CD1c-positive myeloid dendritic cell (primary cell): Measurements from ENCODE around the gene MAP3K5.
A peak's percentile ranks its signal among the peaks of the same experiment; 100 is the strongest.

Experiments
- DNase-seq: peaks from one replicate; pipeline ENCODE4 v3.0.0-alpha.2; 2016; ENCODE audit errors: extremely low spot score

Gene MAP3K5

DNA sequence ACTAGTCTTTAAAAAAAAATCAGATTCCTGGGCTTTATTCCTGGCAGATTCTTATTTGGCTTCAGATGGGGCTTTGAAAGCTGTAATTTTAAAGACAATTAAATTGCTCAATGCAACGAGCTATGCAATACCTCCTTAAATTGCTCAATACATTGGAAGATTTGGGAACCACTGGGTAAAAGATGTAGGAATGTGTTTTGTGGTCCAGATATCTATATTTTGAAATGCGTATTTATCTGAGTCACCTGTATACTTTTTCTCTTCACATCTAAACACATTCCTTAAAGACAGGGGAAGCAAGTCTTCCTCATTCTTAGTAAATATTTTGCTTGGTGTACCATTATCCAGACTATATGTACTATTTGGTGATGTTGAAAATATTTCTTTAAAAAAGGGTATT, 212.5 kb downstream of the MAP3K5 start:
- no peak for DNase-seq

DNA sequence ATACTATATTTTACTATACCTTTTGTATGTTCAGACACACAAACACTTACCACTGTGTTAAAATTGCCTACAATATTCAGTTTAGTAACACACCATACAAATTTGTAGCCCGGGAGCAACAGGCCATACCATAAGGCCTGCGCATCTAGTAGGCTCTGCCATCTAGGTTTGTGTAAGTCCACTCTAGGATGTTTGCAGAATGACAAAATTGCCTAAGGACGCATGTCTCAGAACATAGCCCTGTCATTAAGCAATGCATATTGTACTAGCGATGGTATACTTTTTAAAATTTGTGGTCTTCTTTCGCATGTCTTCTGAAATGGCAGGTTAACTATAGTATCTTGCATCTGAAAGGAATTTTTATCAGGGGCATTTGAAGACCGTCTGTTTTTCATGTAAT, 215.5 kb downstream of the MAP3K5 start:
- DNase-seq = no peak

DNA sequence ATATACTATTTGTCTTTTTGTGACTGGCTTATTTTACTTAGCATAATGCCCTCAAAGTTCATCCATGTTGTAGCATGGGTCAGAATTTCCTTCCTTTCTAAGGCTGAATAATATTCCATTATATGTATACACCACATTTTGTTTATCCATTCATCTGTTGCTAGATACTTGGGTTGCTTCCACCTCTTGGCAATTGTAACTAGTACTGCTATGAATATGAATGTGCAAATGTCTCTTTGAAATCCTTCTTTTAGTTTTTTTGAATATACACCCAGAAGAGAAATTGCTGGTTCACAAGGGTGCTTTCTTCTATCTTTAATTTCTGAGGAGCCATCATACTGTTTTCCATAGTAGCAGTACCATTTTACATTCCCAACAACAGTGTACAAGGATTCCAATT, 220.8 kb downstream of the MAP3K5 start:
- no peak for DNase-seq

DNA sequence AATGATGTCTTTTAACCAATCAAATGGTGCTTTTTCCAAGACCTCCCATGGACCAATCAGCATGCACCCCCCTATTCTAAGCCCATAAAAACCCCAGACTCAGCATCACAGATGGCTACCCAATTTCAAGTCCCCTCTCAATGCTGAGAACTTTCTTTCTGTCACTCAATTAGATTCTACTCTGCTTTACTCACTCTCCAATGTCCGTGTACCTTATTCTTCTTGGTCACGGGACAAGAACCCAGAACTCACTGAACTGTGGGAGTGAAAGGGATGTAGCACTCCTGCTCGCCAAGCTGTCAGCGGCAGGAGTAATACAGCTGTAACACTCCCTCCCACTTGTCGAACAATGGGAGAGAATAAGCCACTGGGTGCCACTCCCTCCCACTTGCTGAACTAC, 221.2 kb downstream of the MAP3K5 start:
- DNase-seq = no peak

DNA sequence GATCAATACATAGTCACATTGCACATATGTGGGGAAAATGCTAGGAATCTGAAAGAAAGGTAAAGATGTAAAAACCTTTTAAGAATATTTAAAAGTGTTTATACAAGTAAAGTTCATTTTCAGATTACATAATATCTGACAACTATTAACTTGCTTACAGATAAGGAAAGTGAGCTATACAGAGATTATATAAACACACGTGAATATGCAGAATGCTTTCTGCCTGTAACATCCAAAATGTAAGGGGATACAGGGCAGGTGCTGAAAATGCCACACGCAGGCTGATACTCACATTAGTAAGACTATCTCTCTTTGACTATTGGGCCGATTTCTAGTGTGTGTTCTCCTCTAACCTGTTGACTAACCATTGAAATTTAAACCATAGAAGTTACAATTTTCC, 224.1 kb downstream of the MAP3K5 start:
- no peak for DNase-seq

DNA sequence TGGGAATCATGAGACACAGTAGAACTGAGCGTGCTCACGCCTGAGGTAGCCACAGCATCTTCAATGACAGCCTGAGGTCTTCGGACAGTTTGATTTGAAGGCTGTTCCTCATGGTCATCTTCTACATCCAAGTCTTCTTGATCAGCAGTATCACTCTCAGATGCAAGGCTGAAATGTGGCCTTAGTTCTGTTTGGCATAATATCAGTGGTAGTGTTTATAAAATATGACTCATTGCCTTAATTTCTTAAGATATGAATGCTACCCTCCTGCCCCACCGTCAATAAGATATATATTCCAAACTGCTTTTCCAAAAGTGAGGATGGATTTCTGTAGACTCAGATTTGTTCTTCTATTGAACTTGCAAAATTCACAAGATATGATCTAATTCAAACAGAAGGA, 224.6 kb downstream of the MAP3K5 start:
- DNase-seq = no peak

DNA sequence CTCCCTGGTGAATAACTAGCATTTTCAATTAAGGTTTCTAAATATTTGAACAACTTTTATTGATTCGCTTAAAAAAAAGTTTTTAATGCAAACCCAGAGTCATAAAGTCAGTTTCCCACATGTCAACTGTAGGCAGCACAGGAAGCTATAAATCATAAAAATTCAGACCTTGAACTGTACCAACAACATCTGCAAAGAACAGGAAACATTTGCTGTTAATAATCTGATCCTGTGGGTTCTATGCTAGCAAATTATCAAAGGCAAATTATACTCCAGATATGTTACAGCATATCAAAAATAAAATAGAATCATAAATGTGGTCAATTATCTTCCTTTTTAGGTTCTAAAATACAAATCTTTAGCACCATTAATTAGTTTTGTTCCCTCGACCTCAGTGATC, 225.4 kb downstream of the MAP3K5 start:
- no peak for DNase-seq

DNA sequence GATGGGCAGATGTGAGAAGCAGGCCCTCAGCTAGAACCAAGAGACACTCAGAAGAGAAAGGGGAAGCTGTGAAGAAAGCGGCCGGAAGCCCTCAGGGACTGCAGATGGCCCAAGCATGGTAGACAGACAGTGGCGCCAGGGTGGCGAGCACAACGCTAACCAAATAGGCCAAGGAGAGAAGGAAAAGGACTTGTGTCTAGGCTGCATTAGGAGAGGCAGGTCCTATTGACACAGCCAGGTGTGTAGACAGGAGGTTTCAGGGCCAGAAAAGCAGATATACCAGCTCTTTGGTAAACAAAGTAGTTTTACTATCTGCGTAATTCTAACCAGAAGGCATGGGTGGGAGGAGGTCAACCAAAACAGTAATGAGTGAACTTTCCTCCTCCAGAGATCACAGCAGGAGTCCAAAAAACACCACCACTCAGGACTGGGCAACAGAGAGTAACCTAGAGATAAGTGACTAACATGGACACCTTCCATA, 226.2 kb downstream of the MAP3K5 start:
- peak; percentile 14 for DNase-seq

DNA sequence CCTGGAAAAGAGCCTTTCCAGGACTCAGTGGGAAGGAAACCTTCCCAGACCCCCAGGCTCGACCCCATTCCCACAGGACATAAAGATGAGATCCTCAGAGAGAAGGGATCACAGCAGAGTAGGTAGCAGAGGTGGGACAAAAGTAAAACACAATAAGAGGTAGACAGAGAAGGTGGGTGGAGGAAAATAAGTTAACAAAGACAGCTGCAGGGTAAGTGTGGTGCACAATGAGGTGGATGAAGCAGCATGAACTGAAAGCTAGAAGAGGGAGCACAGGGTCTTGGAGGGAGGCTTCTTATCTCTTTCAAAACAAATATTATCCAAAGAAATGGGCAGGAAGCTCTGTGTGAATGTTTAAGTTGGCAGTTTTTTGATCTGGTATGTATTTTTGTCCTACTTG, 228.1 kb downstream of the MAP3K5 start:
- no peak for DNase-seq

DNA sequence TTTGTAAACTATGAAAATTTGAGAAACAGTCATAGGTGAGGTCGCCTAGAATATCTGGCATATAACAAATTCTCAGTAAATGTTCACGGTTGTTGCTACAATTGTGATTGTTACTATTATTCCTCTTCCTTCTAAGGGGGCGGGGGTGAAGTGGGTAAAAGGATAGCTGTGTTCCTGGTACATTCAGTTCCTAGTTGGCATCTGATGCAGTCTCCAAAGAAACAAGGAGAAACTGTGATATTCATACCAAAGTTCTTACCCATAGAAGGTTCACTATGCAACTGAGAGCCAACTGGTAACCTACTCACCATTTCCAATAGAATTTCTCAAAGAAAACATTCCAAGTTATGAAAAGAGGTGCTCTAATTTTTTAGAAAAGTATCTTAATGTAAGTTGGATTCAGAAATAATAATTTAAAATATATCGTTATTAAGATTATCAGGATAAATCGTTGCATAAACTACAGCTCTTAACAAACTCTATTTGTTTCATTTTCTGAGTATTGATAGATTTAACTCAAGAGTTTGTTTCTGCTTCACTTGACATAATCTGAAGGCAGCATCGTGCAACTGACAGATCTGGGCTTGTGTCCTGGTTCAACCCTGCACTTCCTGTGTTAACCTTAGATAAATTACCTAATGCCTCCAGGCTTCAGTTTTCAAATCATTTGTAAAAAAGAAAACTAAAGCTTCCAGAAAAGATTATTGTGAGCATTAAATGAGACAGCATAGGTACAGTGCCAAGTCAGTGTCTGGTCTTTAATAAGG, 228.7 kb downstream of the MAP3K5 start:
- DNase-seq = no peak

DNA sequence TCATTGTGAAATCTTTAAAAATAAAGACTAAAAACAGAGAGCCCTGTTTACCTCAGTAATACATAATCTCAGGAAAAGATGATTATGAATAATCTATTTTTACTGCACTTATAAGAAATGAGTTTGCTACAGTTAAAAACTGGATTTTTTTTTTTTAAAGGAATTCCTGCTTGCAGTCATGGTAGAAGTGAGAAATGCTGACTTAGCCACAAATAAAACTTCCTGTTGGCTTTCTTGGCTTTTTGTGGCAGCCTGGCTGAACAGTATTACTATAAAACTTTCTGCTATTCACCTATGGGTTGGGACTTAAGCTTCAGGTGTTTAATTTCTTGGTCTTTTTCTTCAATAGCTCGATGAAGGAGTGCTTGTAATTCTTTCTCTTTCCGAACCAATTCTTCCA, 230.1 kb downstream of the MAP3K5 start:
- no peak for DNase-seq

DNA sequence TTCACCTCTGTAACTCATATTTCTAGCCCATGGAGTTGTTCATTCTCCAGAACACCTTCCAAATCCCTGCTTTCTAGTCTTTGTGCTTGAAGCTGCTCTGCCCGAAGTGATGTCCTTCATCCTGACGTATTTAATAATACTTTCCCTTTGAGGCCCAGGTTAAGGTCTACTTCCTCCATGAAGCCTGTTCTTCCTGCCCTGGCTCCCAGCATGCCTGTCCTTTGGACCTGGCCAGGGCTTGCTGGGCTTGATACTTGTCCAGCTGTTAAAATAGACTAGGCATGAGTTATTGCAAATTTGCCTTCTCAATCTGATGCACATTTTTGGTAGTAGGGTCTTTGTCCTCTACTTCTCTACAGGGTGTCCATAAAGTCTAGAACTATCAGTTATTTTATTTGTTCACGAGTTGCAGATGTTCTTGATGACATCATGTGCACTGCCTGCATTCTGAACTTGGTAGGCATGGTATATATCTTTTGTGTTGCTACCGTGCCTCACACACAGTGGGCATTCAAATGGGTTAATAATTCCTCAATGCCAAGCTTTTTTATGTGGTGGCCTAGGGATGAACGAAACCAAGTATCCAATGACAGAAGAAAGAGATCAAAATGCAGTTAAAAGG, 239.0 kb downstream of the MAP3K5 start:
- no peak for DNase-seq

DNA sequence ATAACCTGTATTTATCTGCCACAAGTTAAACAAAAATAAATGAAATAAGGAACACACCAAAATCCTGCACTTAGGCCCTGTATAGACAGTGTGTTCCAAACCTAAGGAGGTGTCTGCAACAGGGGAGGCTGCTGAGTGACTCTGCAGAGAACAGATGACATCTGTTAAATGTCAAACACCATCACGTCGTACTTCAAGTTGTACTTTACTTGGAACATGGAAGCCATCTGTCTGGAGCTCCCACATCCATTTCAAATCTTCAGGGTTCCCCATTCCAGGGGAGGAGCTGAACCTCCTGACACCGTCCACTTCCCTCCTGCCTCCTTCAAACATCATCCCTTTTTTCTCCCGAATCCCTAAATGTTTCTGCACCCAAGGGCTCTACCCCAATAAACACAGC, 240.2 kb downstream of the MAP3K5 start:
- DNase-seq = no peak

DNA sequence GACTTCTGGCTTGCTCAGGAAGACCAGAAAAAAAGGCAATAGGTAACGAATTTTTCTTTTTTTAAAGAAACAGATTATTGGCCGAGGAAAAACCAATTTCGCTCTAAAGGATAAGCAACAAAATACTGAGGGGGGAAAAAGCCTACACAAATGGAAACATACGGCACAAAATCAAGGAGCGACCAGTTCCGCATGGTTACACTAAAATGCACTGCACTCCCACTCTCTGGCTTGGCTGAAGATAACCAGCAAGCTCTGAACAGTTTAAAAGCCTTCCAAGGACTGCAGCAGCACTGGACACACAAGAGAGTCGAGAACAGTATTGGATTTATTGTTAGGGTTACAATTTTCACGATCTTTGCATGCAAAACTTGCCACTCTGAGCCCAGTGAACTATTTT, 241.2 kb downstream of the MAP3K5 start:
- no peak for DNase-seq

DNA sequence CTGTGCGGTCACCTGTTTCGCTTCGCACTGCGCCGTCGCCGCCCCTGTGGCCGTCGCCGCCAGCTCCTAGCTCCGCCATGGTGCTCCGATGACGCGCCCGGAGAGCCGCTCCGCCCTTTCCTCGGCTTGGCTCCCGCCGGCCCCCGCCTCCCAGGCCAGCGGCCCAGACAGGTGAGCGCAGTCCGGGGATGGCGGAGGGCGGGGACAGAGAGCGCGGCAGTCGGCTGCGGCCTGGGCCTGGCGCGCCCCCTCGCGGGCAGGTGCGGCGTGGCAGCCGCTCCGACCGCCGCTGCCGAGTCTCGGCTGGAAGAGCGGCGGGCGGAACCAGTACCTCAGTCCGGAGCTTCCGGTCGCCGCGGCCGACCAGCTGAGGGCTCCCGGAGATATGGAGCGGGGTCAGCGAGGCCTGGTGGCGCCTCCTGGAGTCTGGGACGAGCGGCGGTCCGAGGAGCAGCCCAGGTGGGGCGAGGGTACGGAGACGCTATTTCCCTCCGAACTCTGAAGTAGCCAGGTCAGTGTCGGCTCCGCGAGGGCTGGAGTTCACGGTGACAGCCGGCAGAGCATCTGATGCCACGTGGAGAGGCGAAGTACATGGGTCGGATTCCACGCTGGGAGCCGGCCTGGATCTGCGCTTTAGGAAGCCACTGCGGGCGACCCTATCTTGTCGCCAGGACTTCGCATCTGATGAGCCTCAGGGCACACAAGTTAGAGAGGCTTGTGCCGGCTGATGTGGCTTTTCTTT, 241.8 kb downstream of the MAP3K5 start, which contains the start of gene MAP7:
Gene MAP7 (minus strand): TSS at position 93 of the 742 bp plus-strand sequence. CDS start 14 bp downstream, at position 79.
- DNase-seq = peak; percentile 55

DNA sequence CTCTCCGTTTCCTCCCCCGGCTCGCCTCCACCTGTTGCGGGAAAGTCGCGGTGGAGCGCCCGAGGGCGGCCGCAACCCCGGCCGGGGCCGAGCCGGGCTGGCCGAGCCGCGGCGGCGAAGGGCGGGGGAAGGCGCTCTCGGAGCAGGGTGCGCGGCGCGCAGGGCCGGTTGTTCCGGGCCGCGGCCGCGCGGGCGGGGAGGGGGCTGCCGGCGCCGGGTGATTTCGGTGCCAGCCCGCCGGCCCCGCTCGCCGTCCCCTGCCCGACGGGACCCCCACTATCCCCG, 242.3 kb downstream of the MAP3K5 start:
- DNase-seq = no peak

DNA sequence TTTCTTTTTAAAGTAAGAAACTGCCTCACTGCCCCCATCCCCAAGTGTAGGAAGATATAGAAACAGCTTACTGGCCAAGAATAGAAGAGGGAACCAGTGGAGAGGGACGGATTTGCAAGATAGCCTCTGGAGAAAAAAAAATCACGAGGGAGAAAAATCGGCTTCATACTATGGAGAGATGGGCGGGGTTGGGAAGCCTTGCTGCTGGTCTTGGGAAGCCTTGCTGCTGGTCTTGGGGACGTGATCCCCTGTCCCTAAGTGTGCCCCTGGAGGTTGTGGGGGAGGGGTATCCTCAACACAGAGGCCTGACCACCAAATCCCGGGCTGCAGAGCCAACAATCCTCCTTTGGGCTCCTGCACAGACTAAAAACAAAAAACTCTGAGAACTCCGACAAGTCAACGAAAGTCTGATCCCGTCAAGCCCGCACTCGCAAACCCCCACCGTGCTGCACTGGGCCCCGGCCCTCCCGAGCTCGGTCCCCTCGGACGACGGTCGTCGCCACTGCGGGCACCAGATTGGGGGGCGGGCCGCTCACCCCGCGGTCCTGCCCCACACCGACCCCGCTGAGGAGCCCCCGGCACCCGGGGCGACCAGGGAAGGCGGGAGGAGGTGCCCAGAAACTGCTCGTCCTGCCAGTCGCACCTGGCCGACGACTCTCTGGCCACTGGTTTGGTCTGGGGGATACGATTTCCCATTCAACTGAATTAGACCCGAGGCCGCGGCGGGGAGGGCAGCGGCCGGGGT, 242.8 kb downstream of the MAP3K5 start:
- no peak for DNase-seq

DNA sequence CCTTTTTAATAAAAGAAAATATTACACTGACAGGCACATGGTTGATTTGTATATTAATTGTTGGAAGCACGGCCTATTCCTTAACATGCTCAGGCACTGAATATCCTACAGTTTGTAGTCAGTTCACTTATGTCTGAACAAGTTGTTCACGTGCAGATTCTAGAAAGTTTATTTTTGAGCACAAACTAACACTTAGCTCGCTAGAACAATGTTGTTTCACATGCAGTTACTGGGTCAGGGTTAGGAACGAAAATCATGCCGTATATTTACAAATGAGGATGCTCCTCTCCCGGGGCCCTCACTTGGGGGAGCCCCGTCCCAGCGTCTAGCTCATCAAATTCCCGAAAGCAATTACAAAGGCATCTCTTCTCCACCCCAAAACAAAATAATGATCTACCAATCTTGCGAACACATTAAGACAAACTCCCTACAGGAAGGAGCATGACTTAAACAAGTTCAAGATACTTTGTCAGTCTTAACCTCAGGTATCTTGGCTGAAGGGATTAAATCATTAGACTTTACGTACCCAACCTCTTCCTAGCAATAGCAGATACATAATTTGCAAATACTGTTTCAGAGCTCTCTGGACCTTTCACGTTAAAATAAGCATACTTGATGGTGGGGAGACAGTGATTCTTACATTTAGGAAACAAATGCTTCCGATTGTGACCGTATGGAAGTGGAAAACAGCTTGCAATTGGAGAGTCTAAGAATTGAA, 243.5 kb downstream of the MAP3K5 start:
- DNase-seq = no peak

DNA sequence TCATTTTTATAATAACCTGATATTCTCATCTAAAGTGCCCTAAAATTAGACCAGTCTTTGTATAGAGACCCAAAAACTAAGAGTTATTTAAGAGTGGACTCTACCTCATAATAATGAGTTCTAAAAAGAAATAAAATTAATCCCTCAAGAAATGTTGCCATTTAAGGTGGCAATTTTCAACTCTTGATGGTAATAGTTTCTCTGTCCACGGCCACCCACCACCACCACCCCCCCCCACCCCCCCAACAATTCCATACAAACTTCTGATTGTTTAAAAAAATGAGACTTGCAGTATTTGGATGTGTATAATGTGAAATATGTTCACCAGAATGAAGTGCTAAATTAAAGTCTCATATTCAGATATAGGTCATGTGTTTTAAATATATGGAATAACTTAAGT, 244.4 kb downstream of the MAP3K5 start:
- no peak for DNase-seq

DNA sequence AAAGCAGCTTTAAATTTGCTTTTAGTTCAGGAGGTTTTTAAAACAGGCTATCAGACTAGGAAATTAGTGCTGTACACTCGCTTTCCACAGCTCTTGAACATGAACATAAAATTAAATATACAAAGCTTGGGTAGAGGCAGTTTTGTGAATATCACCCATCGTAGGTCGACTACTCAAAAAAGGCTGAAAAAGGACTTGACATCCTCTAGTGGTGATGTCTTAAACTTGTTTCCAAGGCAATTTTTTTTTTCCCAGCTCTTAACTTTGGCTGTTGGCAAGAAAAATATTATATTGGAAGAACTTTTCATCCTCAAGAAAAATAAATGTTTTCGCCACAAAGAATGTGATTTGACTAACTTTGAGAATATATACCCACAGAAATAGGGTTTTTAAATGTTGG, 244.9 kb downstream of the MAP3K5 start:
- DNase-seq = peak; percentile 20

DNA sequence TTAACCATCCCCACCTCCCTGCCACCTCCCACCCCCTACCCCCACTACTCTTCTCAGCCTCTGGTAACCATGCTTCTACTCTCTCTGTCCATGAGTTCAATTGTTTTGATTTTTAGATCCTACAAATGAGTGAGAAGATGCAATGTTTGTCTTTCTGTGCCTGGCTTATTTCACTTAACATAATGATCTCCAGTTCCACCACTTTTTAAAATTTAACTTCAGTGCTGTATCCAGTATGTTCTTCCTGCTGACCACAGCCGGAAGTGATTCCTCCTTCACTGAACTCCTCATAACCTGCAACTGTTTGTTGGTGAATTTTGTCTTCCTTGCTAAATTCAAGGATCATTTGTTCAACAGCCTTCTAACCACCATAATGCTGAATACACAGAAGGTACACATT, 245.9 kb downstream of the MAP3K5 start:
- DNase-seq = no peak

DNA sequence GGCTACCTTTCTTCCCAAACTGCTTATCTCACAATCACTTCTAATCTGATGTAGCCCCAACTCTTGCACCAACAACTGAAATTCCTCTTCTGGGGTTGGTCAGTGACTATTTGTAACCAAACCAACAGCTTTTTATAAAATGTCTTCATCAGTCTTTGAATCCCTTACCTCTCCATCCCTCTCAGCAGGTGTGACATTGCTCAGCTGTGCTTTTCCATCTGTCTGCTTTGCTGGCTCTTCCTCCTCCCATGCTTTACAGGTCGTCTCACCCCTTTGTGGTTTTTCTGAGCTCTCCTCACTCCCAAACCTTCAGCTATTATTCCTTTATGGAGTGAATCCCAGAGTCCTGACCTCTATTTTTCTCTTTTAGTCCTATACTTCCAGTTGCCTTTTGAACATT, 248.0 kb downstream of the MAP3K5 start:
- no peak for DNase-seq
